SJCRH30 (cell line): ENCODE data around the gene CTH. TPM values are rescaled to one million over a fixed set of nuclear protein-coding genes. Genes with fewer than 3 reads are reported as not detected.

Source experiments
- DNase-seq, 2 experiments: peaks; one replicate each; pipeline ENCODE4 v3.0.0-alpha.2; 2015 to 2020
- H3K27ac ChIP-seq: fragments of 250-450 bp; sonication (Bioruptor Pico); 2 replicates; pipeline ENCODE4 v1.5.1; 2020; ENCODE audit warnings: mild to moderate bottlenecking, moderate library complexity
- H3K27me3 ChIP-seq: fragments of 250-450 bp; sonication (Bioruptor Pico); 2 replicates; pipeline ENCODE4 v1.5.1; 2020; ENCODE audit warnings: mild to moderate bottlenecking, moderate library complexity
- H3K36me3 ChIP-seq: fragments of 250-450 bp; sonication (Bioruptor Pico); 2 replicates; pipeline ENCODE4 v1.5.1; 2020; ENCODE audit warnings: mild to moderate bottlenecking, moderate library complexity
- H3K4me1 ChIP-seq: fragments of 250-450 bp; sonication (Bioruptor Pico); 2 replicates; pipeline ENCODE4 v1.5.1; 2020; ENCODE audit warnings: mild to moderate bottlenecking, moderate library complexity
- H3K4me3 ChIP-seq: fragments of 250-450 bp; sonication (Bioruptor Pico); 2 replicates; pipeline ENCODE4 v1.5.1; 2020; ENCODE audit warnings: mild to moderate bottlenecking, moderate library complexity
- H3K9me3 ChIP-seq: fragments of 250-450 bp; sonication (Bioruptor Pico); replicated peaks from 2 replicates; pipeline ENCODE4 v1.5.1; 2020; ENCODE audit warnings: mild to moderate bottlenecking, moderate library complexity
- total RNA-seq: library from RNA; depleted of rRNA; stranded (reverse); fragments of >200 nt; shearing (Covaris generic); gene quantifications from 2 replicates; pipeline ENCODE4 v1.2.3, GENCODE V29; 2014; rRNA removed

CTH gene
- total RNA-seq, 1 experiment from 2014 or later = 3.5 TPM

- H3K27ac ChIP-seq = no peak overlapping the region
- H3K9me3 ChIP-seq = no peaks in the 10 kb centered on the region
- H3K36me3 ChIP-seq = no peaks in the 10 kb centered on the region
- no peaks in the 10 kb centered on the region for H3K27me3 ChIP-seq
- DNase-seq = peak; percentile 12 to 61
- no peak overlapping the region for H3K4me3 ChIP-seq
- H3K4me1 ChIP-seq = peaks cover 6% of the 10 kb centered on the region; the same call in 1 of the 2 replicates
These were observed 77.0 kb downstream of the CTH start for GRCh38 chr1:70487910-70488665.

Other genes with a start within 250 kb of the CTH start
- gene LRRC40, start 205.7 kb upstream of the CTH start, total RNA-seq = 33.8 and 39.4 TPM in 2 replicates
- gene SRSF11, start 189.9 kb upstream of the CTH start, total RNA-seq = 125 and 173 TPM in 2 replicates
- 19.9 and 21.3 TPM in 2 replicates for gene ANKRD13C, start 56.5 kb upstream of the CTH start, total RNA-seq